ENCODE measurements around the gene CRISPLD2.
"Not testable (repeated sequence)": the region's sequence is repeated elsewhere in the genome, so short reads cannot be mapped to it uniquely, and the experiment has no call there.

CRISPLD2 gene

DNA sequence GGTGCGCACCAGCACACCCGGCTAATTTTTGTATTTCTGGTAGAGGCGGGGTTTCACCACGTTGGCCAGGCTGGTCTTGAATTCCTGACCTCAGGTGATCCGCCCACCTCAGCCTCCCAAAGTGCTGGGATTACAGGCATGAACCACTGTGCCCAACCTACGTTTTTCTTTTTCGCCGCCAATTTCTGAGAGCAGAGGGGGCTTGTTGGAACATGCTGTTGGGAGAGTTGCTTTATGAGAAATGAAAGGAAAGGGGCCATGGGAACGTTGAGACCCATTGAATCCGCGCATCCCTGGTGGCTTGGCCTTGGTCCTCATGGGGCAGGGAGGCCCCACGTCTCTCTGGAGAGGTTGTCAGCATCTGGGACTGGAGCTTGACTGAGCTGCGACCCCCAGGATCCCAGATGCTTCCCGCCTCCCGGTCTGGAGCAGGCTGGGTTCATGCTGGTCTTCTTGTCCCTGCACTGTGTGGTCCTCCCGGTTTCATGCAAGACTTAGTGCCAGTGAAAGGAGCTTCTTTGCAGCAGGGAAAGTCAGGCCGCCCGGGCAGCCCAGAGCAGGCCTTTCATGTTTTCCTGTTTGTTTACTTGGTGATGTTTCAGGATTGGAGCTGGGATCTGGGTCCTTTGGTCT lies 22.8 kb downstream of the CRISPLD2 start:
- no peak for DNase-seq

DNA sequence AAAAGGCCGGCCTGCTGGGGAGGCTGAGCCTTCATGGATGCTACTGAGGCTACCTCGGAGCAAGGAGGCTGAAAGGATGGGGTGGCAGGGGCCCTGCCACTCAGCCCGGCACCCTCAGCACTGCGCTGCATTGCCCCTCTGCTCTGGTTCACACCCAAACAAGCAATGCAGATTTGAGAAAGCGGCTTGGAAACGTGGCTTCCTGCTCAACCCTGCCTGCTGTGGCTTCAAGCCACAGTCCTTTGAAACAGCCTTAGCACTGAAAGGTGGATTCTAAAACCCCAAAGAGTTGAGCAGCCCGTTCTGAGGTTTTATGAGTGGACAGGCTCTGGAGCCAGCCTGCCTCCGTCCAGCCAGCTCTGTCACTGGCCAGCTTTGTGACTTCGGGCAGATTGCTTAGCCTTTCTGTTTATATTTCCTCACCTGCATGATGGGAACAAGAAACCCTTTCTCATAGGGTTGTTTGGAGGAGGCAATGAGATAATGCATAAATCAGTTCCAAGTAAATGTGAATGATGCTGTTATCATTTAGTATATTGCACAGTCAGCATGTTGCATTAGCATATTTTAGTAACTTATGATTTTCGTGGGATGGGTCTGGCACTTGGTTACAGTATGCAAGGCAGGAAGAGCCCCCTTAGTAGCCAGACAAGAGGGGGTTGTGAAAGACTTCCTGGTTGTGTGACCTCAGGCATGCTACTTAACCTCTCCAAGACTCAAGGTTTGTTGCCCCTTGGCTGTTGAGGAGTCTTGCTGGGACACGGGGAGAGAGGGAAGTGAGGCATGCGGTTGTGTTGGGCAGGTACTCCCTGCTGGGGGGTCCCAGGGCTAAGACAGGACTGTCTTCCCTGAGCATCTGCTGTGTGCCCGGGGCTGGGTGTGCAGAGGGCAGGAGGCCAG lies 23.6 kb downstream of the CRISPLD2 start:
- no peak for DNase-seq

DNA sequence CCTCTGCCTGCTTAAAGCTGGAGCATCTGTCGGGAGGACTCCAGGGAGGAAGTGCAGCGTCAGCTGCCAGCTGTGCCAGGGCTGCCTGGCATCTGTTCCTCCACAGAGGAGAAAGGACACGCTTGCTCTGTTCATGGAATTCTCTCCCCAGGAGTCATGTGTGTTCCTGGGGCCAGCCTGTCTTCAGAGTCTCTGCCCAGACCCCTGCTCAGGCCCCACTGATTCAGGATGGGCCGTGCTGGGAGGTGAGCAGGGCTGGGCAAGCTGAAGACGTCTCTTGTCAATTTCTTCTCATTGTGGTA lies 24.2 kb downstream of the CRISPLD2 start:
- DNase-seq: no peak

DNA sequence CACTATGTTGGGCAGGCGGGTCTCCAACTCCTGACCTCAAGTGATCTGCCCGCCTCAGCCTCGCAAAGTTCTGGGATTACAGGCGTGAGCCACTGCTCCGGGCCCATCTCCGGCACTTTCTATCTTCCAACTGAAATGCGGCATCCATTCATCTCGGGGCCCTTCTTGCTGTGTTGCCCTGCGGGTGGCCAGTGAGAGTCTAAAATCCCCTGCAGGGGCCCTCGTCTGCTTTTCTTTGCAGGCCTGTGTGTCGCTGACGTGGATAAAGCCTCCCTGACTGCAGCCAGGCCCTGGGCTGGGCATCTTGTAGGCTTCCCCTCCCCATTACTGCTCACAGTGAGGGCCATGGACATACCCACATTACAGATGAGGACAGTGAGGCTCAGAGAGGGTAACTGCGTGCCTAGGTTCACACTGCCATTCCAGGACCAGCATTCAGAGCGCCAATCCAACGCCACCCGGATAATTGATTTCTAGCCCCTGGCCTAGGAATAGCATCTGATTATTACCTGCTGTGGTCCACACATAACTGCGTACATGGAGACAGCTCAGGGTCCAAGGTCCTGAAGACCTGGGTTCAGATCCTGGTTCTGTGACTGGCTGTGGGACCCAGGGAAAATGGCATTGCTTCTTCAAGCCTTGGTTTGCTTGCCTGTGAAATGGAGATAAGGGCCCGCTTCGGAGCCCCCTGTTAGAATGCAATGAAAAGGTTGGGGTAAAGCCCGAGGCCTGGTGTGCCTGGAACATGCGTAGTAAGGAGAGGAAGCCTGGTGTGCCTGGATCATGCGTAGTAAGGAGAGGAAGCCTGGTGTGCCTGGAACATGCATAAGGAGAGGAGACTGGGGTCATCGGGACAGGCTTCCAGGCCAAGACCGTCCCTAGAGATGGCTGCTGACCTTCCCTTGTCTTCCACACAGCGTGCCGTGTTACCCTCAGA lies 25.0 kb downstream of the CRISPLD2 start:
- no peak for DNase-seq

DNA sequence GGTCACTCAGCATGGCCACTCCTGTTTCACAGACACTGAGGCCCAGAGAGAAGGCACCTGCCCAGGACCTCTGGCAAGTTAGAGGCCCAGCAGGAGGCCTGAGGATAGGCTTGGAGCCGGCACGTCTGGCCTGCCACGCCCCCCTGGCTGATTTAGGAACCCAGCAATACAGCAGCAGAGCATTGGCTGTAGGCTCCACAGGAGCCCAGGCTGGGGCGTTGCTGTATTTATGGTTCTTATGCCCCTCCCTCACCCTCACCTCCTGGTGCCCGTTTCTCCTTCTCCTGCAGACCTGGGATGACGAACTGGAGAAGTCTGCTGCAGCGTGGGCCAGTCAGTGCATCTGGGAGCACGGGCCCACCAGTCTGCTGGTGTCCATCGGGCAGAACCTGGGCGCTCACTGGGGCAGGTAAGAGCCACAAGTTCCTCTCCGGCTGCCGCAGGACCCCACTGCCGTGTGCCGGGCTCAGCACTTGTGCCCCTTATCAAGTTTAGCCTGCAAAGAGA lies 25.8 kb downstream of the CRISPLD2 start:
- no peak for DNase-seq

DNA sequence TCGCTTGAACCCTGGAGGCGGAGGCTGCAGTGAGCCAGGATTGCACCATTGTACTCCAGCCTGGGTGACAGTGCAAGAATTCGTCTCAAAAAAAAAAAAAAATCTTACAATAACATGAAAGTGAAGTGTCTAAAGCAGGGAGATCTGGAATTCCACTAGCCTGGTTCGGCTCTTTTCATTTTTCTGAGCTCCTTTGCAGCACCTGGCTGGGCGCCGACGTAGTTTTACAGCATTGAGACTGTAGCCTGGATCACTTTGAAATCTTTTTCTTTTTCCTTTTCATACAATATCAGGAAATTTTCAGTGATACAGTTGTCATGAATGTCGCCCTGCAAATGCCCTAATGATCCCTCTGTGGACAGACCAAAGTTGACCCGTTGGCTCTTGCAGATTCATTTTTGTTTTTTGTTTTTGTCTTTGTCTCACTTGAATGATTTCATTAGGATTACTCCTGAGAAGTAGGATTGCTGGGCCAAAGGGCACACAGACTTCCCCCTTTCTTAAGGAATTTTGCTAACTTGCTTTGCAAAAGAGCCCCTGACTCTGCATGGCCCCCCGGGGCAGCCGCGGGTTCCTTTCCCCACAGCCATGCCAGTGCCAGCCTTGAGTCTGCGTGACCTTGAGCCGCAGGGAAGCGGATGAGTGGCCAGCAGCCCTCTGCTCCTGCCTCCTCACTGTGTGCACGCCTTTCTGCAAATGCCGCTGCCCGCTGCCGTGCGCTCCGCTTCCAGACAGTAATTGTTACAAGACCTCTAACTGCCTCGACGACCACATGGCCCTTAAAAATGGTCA lies 28.0 kb downstream of the CRISPLD2 start:
- no peak for DNase-seq

DNA sequence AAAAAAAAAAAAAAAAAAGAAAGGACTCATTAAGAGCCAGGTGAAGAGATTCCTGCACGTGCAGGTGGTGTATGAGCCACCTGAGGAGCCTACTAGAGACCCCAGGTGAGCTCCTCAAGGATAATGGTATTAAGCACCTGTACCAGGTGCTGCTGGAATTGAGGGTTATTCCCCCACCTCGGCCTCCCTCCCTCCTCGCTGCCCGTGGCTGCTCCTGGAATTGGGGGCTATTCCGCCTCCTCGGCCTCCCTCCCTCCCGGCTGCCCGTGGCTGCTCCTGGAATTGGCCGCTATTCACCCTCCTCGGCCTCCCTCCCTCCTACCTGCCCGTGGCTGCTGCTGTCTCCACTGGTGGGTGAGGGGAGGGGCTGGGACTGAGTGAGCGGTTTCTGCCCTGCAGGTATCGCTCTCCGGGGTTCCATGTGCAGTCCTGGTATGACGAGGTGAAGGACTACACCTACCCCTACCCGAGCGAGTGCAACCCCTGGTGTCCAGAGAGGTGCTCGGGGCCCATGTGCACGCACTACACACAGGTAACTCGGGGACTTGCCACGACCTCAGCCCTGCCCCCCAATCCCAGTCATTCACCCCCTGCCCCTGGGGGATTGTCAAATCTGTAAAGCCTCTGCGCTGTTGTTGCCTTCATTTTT lies 29.3 kb downstream of the CRISPLD2 start:
- no peak for DNase-seq

DNA sequence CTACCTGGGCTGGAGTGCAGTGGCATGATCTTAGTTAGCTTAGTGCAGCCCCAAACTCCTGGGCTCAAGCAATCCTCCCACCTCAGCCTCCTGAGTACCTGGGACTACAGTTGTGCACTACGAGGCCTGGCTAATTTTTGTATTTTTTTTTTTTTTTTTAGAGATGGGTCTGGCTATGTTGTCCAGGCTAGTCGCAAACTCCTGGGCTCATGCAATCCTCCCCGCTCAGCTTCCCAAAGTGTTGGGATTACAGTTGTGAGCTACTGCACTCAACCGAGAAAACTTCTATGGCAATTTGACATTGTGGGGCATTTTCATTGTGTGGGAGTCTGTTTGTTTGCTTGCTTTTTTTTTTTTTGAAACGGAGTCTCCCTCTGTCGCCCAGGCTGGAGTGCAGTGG lies 30.0 kb downstream of the CRISPLD2 start:
- DNase-seq: no peak

DNA sequence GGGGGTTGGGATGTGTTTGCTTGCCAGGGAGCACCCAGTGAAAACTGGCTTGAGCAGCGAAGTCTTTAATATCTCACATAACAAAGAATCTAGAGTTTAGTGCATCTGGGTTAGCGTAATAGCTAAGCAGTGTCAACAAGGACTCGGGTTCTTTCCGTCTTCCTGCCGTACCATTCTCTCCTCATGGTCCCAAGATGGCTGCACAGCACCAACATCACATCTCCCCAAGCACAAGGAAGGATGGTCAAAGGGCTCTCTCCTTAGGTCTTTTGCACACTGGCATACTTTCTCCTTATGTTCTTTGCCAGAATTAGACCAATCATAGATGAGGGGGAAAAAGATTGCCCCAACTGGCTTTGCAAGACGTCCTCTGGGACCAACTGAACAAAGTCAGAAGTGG lies 30.9 kb downstream of the CRISPLD2 start:
- no peak for DNase-seq

DNA sequence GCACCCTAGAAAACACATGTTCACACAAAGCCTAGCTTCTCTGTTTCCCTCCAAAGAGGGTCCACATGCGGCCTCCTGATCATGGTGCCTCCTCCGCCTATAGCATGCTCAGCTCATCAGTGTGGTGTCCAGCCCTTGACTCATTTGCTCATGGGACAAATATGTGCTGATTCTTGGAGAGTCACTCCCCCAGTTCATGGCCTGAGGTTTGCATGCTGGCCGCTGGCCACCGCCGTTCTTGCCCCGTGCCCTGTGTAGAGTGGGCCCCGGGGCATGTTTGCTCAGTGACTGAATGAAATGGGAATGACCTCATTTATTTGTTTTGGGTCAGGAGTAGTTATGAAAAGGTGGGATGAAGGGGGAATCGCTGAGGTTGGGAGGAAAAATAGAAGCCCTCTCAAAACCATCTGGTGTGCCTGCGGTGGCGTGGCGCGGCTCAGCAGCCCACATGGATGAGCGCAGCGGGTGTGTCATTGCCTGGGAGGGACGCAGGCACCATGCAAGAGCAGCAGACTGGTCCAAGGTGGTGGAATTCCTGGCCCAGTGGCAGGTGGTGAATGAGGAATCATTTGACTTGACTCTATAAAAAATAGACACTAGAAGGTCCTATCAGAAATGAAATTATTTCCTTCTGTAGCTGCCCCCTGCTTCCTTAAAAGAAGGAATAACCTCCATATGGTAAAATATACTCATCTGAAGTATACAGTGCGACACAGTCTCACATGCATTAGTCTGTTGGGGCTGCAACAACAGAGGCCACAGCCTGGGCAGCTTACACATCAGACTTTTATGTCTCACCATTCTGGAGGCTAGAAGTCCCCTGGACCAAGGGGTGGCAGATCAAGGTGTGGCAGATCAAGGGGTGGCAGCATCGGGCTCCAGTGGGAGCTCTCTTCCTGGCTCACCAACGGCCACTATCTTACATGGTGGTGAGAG lies 31.7 kb downstream of the CRISPLD2 start:
- DNase-seq: peak; percentile 81

DNA sequence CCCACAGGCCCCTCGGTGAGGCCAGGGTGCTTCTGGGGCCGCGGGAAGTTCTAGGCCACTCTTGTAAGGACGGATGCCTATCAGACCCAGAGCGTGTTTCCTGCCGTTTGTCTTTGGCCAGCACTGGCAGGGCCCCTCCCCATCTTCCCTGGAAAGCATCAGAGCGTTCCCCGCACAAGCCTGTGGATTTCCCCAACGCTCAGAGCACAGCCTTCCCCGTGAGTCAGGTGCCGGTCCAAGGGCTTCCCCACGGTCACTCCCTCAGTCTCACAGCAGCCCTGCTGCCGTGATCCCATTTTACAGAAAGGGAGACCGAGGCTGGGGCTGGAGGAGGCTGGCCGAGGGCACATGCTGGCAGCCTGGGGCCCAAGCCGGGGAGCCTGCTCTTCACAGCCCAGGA lies 33.7 kb downstream of the CRISPLD2 start:
- DNase-seq: no peak

DNA sequence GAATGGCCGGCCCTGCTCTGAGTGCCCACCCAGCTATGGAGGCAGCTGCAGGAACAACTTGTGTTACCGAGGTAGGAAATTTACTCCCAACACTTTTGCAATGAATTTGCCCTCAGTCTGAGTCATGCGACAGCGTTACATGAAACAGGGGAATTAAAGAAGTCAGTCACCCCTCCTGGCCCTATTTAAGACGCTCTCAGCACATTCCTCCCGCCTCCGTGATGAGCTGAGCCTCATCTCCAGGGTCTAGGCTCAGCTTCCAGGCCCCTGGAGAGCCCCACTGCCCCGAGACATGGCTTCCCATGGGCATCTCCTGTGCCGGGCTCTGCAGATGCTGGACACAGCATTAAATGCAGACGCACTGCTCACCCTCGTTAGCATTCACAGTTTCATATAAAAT lies 35.0 kb downstream of the CRISPLD2 start:
- DNase-seq: no peak

DNA sequence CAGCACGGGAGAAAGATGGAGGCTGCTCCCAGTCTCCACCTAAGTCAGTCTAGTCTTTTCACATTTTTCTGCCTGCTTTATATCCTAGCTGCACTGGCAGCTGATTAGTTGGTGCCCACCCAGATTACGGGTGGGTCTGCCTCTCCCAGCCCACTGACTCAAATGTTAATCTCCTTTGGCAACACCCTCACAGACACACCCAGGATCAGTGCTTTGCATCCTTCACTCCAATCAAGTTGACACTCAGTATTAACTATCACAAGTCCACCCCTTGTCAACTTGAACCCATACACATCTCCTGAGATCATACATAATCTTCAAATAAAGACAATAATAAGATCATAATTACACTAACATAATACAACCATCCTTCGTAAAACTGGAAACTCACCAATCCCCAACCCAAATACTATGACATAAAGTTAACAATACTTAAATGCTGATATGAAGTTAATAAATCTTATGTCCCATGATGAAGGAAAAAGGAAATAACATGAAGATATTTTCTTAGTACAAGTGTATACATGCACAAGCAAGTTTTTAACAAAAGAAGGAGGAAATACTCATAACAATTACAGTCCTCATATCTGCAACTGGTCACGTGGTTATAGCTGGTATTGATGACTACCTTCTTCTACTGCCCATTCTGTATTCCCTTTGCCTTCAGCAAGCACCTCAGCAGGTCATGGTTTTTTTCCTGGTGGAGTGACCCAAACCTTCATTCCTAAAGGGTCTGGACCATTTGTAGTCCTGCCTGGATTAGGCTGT lies 35.8 kb downstream of the CRISPLD2 start:
- not testable (repeated sequence) for DNase-seq

DNA sequence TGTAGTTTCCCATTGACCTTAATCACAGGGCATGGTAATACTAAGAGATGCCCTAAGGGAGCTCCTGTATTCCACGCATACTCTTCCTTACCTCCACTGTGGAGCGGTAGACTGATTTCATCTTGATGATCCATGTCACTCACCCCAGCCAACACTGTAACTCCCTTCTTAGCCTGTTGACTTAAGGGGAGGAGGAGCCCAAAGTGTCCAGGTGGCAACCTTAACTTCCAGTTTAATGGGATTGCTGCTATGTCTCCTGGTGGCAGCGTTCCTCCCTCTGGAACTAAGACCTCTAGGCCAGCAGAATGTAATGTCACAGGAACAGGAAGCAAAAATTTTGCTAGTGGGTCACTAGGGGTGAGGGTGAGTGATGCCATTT lies 36.4 kb downstream of the CRISPLD2 start:
- DNase-seq: not testable (repeated sequence)

DNA sequence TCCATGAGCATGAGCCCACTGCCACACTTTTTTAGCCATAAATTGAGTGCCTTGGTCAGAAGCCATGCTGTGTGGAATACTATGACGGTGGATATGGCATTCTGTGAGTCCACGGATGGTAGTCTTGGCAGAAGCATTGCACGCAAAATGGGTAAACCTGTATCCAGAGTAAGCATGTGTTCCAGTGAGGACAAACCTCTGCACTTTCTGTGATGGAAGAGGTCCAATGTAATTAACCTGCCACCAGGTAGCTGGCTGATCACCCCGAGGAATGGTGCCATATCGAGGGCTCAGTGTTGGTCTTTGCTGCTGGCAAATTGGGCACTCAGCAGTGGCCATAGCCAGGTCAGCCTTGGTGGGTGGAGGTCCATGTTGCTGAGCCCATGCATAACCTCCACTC lies 37.0 kb downstream of the CRISPLD2 start:
- DNase-seq: not testable (repeated sequence)

DNA sequence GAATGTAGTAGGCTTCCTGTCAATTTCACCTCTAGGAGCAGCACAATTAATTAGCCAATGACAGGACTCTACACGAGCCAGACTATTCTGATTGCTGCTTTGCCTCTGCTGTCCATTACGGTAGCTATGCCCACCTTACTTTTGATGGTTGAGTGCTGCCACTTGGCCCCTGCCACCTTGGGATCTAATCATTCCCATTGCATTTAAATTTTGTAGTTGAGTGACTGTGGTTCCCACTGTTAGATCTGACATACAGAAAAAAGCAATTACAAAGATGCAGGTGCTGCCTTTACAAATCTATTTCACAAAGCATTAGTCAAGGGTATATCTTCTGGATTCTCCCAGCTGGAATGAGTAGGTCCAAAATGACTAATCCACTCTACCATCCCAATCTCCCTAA lies 39.9 kb downstream of the CRISPLD2 start:
- DNase-seq: no peak

DNA sequence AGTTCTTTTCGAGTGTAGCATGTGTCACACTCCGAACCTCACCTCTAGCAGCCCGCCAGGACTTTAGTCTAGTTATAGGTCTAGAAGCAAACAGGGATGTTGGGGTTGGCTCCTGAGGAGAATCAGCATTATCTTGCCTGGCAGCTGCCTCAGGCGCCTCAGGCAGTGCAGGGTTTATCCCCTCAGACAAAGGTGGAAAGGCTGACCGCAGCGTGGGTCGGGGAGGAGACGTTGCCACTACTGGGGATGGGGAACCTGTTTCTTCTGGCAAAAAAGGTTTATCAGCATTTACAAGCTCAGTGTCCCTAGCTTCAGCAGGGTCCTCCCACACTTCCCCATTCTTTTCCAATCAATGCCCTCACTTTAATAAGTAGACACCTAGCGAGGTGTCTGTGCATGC lies 40.6 kb downstream of the CRISPLD2 start:
- no peak for DNase-seq

DNA sequence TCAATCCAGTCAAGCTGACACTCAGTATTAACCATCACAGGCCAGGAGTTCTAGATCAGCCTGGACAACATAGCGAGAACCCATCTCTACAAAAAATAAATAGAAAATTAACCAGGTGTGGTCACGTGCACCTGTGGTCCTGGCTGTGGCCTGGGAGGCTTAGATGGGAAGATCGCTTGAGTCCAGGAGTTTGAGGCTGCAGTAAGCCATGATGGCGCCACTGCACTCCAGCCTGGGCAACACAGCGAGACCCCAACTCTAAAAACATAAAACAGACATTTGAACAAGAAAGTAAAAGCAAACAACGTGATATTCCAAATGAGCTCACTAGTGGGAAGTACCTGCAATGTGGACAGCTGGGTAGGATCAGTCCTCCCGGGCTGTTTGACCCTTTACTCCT lies 41.9 kb downstream of the CRISPLD2 start:
- no peak for DNase-seq

DNA sequence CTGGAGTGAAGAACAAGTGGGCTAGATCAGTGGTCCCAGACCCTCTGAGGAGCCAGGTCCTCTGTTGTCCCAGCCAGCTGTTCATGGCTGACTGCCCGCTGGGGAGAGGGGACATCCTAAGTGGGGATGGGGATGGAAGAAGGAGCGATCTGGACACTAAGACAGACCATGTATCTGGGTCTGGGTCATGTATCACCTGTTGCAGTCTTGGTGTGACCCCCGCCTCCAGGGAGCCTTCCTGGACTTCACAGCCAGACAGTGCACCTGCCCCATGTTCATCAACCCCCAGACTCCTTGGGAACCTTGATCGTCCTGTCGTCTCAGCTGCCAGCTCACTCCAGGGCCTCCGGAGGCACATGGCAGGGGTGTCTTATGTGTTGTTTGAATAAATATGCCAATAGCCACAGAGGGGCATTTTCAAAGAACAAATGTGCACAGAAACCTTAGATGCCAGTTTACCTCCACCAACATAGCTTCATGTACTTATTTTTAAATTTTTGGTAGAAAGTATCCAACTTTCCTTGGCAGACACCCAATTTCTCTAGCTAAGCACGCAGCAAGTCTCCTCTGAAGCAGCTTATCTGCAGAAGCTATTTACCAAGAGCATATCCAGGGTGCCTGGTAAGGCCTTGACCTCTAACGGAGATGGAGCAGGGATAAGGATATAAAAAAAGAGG lies 43.2 kb downstream of the CRISPLD2 start:
- no peak for DNase-seq

DNA sequence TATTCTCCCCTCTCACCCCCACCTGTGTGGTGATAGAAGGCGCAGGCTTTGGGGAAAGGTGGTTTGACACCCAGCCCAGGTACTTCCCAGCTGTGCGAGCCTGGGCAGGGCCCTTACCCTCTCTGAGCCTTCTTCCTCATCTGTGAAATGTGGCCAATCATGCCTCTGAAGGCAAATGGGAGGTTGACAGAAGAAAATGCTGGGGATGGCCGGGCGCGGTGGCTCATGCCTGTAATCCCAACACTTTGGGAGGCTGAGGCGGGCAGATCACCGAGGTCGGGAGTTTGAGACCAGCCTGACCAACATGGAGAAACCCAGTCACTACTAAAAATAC lies 43.7 kb downstream of the CRISPLD2 start:
- DNase-seq: no peak
